ENCODE measurements around the gene TOR1AIP2. TPM values are rescaled to one million over a fixed set of nuclear protein-coding genes. Genes with fewer than 3 reads are reported as not detected.

The TOR1AIP2 gene
- total and polyA plus RNA-seq, 2 of the 8 experiments (the other 6 are each of a cell fraction or from before 2014, with no cell fraction given): 12.1 to 75.2 TPM

DNA sequence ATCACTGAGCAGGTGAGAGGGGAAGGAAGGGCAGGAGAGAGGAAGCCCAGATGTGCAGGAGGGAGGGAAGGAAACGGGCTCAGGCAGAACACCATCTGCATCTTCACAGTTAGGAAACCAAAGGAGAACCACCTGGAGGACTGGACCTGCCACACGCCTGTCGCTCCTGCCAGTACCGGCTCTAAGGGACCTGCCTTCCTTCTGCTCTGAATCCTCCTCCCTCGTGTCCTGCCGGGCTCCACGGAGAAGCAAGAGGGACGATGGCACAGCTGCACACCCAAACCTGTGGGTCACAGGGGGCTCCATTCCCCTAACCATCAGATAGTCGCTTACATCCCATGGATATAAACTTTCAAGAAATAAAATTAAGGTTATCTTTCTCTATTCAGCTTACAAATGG is 56.1 kb downstream of the TOR1AIP2 start (continued):
- TF ChIP-seq CTBP2 (IDR thresholded peaks at IDR 0.05; ENCODE audit: borderline replicate concordance, insufficient read depth, insufficient read length, low read length): no peak

Data from H1 (cell line).